A549 (cell line): Measurements from ENCODE around the gene ITGA11. TPM values are rescaled to one million over a fixed set of nuclear protein-coding genes. Genes with fewer than 3 reads are reported as not detected.
A peak's percentile ranks its signal among the peaks of the same experiment; 100 is the strongest.

Experiments
- ATAC-seq, 2 experiments: fragments of 200-7000 bp in 1 of 2; fragments of >200 bp in 1 of 2; cut with Nextera tagmentation in 1 of 2; cut with Tn5 transposase in 1 of 2; 3 replicates each; pipeline versions ENCODE4 v1.8.0 to v1.9.1; 2018 to 2020; ENCODE audit warnings: mild to moderate bottlenecking in 1 of 2, moderate library complexity in 1 of 2
- CTCF ChIA-PET: fragments of 300-600 bp; sonication (Branson Sonifier 250); formaldehyde crosslinking; extraction: SDS; loops from one replicate; lab custom pipeline; 2021; ENCODE audit warnings: antibody characterized with exemption, inconsistent platforms; lab: Yijun Ruan, JAX
- POLR2A ChIA-PET: fragments of 350-600 bp; formaldehyde crosslinking; extraction: SDS; loops from one replicate; lab custom pipeline; 2021; ENCODE audit warnings: antibody characterized with exemption, inconsistent platforms; lab: Yijun Ruan, JAX
- DNase-seq, 2 experiments: peaks; one replicate each; pipeline versions ENCODE4 v3.0.0 to v3.0.0-alpha.2; 2011 to 2016; ENCODE audit warnings: low read depth in 1 of 2, low spot score in 1 of 2
- FAIRE-seq: peaks from 2 replicates; lab custom pipeline; 2011; peaks lifted over from hg19 to GRCh38; lab: Jason Lieb, UNC
- H3K27ac ChIP-seq, 2 experiments: fragments of >200 bp; sonication (Bioruptor Twin); formaldehyde crosslinking; 3 replicates each; pipeline ENCODE4 v1.5.1; 2016 to 2017
- H3K4me1 ChIP-seq: fragments of >200 bp; sonication (Bioruptor Twin); formaldehyde crosslinking; 3 replicates; pipeline ENCODE4 v1.6.1; 2016
- H3K4me2 ChIP-seq: fragments of >200 bp; sonication (Bioruptor Twin); formaldehyde crosslinking; 3 replicates; pipeline ENCODE4 v1.6.1; 2016
- H3K4me3 ChIP-seq: fragments of >200 bp; sonication (Bioruptor Twin); formaldehyde crosslinking; 3 replicates; pipeline ENCODE4 v1.5.1; 2016
- H3K9me3 ChIP-seq: fragments of >200 bp; sonication (Bioruptor Twin); formaldehyde crosslinking; 3 replicates; pipeline ENCODE4 v1.6.1; 2016
- CBX2 ChIP-seq: fragments of 200-600 bp; sonication (generic); IDR thresholded peaks from 2 replicates; pipeline ENCODE4 v1.6.1; 2016; ENCODE audit warnings: low read depth, mild to moderate bottlenecking, borderline replicate concordance
- CEBPB ChIP-seq, 2 experiments: fragments of >200 bp in 1 of 2; sonication (Bioruptor Twin) in 1 of 2; formaldehyde crosslinking in 1 of 2; IDR thresholded peaks; 2 replicates each; pipeline ENCODE4 v1.6.1; 2012 to 2016
- CHD2 ChIP-seq: fragments of 150-350 bp; IDR thresholded peaks from 2 replicates; pipeline ENCODE4 v1.6.1; 2014; ENCODE audit warnings: low read length; ENCODE audit not compliant: partially characterized antibody
- ESRRA ChIP-seq: fragments of 150-350 bp; IDR thresholded peaks from 2 replicates; pipeline ENCODE4 v1.6.1; 2014; ENCODE audit warnings: mild to moderate bottlenecking, low read length, borderline replicate concordance
- HES2 ChIP-seq: fragments of >200 bp; sonication (Bioruptor Twin); formaldehyde crosslinking; IDR thresholded peaks from 2 replicates; pipeline ENCODE4 v1.6.1; 2016
- HOXB5 ChIP-seq: fragments of 250-450 bp; sonication (Bioruptor Pico); IDR thresholded peaks from 2 replicates; pipeline ENCODE4 v1.5.0; 2020; ENCODE audit warnings: mild to moderate bottlenecking, moderate library complexity
- MYC ChIP-seq: IDR thresholded peaks from 2 replicates; pipeline ENCODE4 v1.6.1; 2012; ENCODE audit warnings: mild to moderate bottlenecking, inconsistent platforms, low read length, improper control_type of control experiment, borderline replicate concordance
- NFE2L2 ChIP-seq: fragments of 150-350 bp; conservative IDR thresholded peaks from 2 replicates; pipeline ENCODE4 v1.6.1; 2014; ENCODE audit warnings: low read length
- NPAS2 ChIP-seq: fragments of 250-450 bp; sonication (Bioruptor Pico); IDR thresholded peaks from 2 replicates; pipeline ENCODE4 v1.8.0; 2022; ENCODE audit warnings: mild to moderate bottlenecking, moderate library complexity, borderline replicate concordance
- NR3C1 ChIP-seq: fragments of >200 bp; sonication (Bioruptor Twin); formaldehyde crosslinking; IDR thresholded peaks from 3 replicates; pipeline ENCODE4 v1.6.1; 2017
- PHF8 ChIP-seq: fragments of 200-600 bp; sonication (generic); IDR thresholded peaks from 2 replicates; pipeline ENCODE4 v1.6.1; 2016; ENCODE audit warnings: low read depth, mild to moderate bottlenecking, antibody characterized with exemption, moderate library complexity, borderline replicate concordance
- RNF2 ChIP-seq: fragments of 200-600 bp; sonication (generic); IDR thresholded peaks from 2 replicates; pipeline ENCODE4 v1.6.1; 2016; ENCODE audit warnings: low read depth, mild to moderate bottlenecking, antibody characterized with exemption, moderate library complexity, borderline replicate concordance
- SMC3 ChIP-seq: fragments of >200 bp; sonication (Bioruptor Twin); formaldehyde crosslinking; IDR thresholded peaks from 3 replicates; pipeline ENCODE4 v1.6.1; 2018; ENCODE audit warnings: inconsistent platforms
- SREBF2 ChIP-seq: fragments of 450-650 bp; IDR thresholded peaks from 2 replicates; pipeline ENCODE4 v1.6.1; 2014; ENCODE audit warnings: mild to moderate bottlenecking, moderate library complexity
- WGBS: methylation state at CpG from one replicate; pipeline ENCODE4 v1.1.6; 2017; ENCODE audit errors: missing lambda C conversion rate; 5-methylcytosine and 5-hydroxymethylcytosine counted together
- polyA plus RNA-seq, 4 experiments: library from polyadenylated mRNA; depleted of rRNA in 3 of 4; stranded (reverse); fragments of >200 nt; fragmentation: RNase III in 1 of 4; extraction: RNeasy Plus Mini Kit Qiagen cat#74134 plus additional on column Dnase treatment in 1 of 4; gene quantifications; 2 replicates in 3 of 4; 3 replicates in 1 of 4; pipeline ENCODE4 v1.2.3, GENCODE V29; 2011 to 2017
- TF ChIP-seq, protein P1 (sequence below): fragments of >200 bp; sonication (Bioruptor Twin); formaldehyde crosslinking; IDR thresholded peaks from 3 replicates; pipeline ENCODE4 v1.5.1; 2016
- TF ChIP-seq, protein P2 (sequence below): IDR thresholded peaks from 2 replicates; pipeline ENCODE4 v1.6.1; 2012
- TF ChIP-seq, protein P3 (sequence below): IDR thresholded peaks from 2 replicates; pipeline ENCODE4 v1.6.1; 2012; ENCODE audit warnings: low read depth, borderline replicate concordance

Gene ITGA11
- polyA plus RNA-seq, 2 of the 4 experiments (the other 2 are of a cell fraction) = 8.3 to 17.2 TPM

DNA sequence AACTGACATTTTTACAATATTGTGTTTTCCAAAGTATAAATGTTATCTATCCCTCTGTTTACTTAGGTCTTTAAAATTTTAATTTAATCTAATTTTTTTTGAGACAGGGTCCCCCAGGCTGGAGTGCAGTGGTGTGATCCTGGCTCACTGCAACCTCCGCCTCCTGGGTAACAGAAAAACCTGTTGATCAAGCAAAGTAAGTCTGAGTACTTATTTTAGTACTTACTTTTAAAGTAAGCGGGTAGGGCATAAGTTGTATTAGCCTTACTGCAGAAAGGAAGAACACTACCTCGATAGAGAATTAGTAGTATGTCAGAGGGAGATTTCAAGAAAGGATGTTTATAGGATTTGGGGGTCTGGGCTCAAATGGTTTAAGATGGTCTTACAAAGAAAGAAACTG is 166.3 kb downstream of the ITGA11 start:
- ChIA-PET CTCF (no interaction called here), POLR2A (interaction anchor here (2.6 kb wide), 1 partner anchor 12 kb away, joined by 15 read pairs; the partner anchor contains the start of gene FEM1B)
- WGBS = 55% methylated on average over 3 of the region's 3 CpGs
- Histone ChIP-seq H3K4me3 (no peak overlapping the region), H3K4me1 (peaks cover 2% of the 10 kb centered on the region), H3K4me2 (no peak overlapping the region), H3K9me3 (no peaks in the 10 kb centered on the region), H3K27ac (no peak overlapping the region)
- TF ChIP-seq RNF2 = 0 out of 2 replicates have a peak, but pooled peaks have one; percentile 64
- TF ChIP-seq HES2 = no peak
- DNase-seq (no peak), ATAC-seq (no peak), FAIRE-seq (no peak)

- H3K4me3 ChIP-seq = no peak overlapping the region
- no peaks in the 10 kb centered on the region for H3K9me3 ChIP-seq
- TF ChIP-seq MYC = no peak
- no peak for TF ChIP-seq SMC3
- no peak for TF ChIP-seq CHD2
- TF ChIP-seq, protein P1, sequence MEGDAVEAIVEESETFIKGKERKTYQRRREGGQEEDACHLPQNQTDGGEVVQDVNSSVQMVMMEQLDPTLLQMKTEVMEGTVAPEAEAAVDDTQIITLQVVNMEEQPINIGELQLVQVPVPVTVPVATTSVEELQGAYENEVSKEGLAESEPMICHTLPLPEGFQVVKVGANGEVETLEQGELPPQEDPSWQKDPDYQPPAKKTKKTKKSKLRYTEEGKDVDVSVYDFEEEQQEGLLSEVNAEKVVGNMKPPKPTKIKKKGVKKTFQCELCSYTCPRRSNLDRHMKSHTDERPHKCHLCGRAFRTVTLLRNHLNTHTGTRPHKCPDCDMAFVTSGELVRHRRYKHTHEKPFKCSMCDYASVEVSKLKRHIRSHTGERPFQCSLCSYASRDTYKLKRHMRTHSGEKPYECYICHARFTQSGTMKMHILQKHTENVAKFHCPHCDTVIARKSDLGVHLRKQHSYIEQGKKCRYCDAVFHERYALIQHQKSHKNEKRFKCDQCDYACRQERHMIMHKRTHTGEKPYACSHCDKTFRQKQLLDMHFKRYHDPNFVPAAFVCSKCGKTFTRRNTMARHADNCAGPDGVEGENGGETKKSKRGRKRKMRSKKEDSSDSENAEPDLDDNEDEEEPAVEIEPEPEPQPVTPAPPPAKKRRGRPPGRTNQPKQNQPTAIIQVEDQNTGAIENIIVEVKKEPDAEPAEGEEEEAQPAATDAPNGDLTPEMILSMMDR = no peak
- TF ChIP-seq ESRRA = no peak
- TF ChIP-seq SREBF2 = no peak
- POLR2A ChIA-PET = interaction anchor here (1.4 to 2.6 kb wide), 2 partner anchors 9 to 13 kb away, joined by 3 to 15 read pairs; partner anchors contain the start of gene FEM1B
- FAIRE-seq = no peak
- DNase-seq = no peak
- ATAC-seq = no peak
- H3K4me2 ChIP-seq = no peak overlapping the region
- H3K27ac ChIP-seq = no peak overlapping the region
- H3K4me1 ChIP-seq = no peaks in the 10 kb centered on the region
- 42% methylated on average over 4 of the region's 4 CpGs for WGBS
- CTCF ChIA-PET = interaction anchor here (0.5 to 2.0 kb wide), 3 partner anchors 12 to 42 kb away, joined by 3 to 15 read pairs (median 3); no protein-coding TSS in a partner anchor
These were observed 166.9 kb downstream of the ITGA11 start for GRCh38 chr15:68265081-68265480.

DNA sequence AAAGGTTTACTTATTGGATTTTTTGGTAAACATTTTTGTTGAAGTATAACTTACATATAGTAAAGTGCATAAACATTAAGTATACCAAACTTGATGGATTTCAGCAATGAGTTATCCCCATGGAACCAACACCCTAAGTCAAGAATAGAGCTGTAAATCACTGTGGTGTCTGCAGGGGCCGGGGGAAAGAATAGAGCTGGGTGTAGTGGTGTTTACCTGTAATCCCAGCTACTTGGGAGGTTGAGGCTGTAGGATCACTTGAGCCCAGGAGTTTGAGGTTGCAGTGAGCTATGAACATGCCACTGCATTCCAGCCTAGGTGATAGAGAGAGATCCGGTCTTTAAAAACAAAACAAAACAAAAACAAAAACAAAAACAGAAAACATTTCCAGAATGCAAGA is 167.7 kb downstream of the ITGA11 start:
- no peaks in the 10 kb centered on the region for H3K4me1 ChIP-seq
- no peak overlapping the region for H3K4me3 ChIP-seq
- CTCF ChIA-PET = interaction anchor here (0.5 to 2.0 kb wide), 6 partner anchors 11 to 612 kb away, joined by 3 to 15 read pairs (median 4); no protein-coding TSS in a partner anchor
- POLR2A ChIA-PET = interaction anchor here (0.7 to 2.6 kb wide), 3 partner anchors 9 to 896 kb away, joined by 3 to 15 read pairs (median 6); partner anchors contain the start of gene FEM1B
- H3K9me3 ChIP-seq = no peaks in the 10 kb centered on the region
- no peak for DNase-seq
- 50% methylated on average over 2 of the region's 2 CpGs for WGBS
- TF ChIP-seq CEBPB (IDR thresholded peaks at IDR 0.05) = no peak
- TF ChIP-seq PHF8 = no peak
- no peak for TF ChIP-seq HOXB5 (CRISPR knock-in tag)
- TF ChIP-seq NFE2L2 = no peak
- no peak for TF ChIP-seq SMC3
- TF ChIP-seq, protein P2, sequence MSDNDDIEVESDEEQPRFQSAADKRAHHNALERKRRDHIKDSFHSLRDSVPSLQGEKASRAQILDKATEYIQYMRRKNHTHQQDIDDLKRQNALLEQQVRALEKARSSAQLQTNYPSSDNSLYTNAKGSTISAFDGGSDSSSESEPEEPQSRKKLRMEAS = no peak
- no peak for TF ChIP-seq NPAS2 (CRISPR knock-in tag)
- TF ChIP-seq CBX2 = no peak
- no peak for TF ChIP-seq NR3C1
- TF ChIP-seq, protein P3, sequence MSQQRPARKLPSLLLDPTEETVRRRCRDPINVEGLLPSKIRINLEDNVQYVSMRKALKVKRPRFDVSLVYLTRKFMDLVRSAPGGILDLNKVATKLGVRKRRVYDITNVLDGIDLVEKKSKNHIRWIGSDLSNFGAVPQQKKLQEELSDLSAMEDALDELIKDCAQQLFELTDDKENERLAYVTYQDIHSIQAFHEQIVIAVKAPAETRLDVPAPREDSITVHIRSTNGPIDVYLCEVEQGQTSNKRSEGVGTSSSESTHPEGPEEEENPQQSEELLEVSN = no peak
- no peak for ATAC-seq
- no peak overlapping the region for H3K4me2 ChIP-seq
- peak; percentile 13 for FAIRE-seq
- H3K27ac ChIP-seq = no peak overlapping the region
